Neuronal stem cell (in vitro differentiated cells): ENCODE measurements around the gene TMEM242. TPM values are rescaled to one million over a fixed set of nuclear protein-coding genes. Genes with fewer than 3 reads are reported as not detected.
A peak's percentile ranks its signal among the peaks of the same experiment; 100 is the strongest.

Experiments
- DNase-seq: peaks from one replicate; pipeline ENCODE4 v3.0.0-alpha.2; 2013; ENCODE audit warnings: low spot score
- H2AFZ ChIP-seq: one replicate; pipeline ENCODE4 v1.6.1; 2013; ENCODE audit warnings: mild to moderate bottlenecking, low read length, inconsistent platforms
- H2AK5ac ChIP-seq: 2 replicates; pipeline ENCODE4 v1.6.1; 2013; ENCODE audit warnings: low read depth, mild to moderate bottlenecking, inconsistent platforms, low read length, moderate library complexity, mixed read lengths
- H2BK120ac ChIP-seq: 2 replicates; pipeline ENCODE4 v1.6.1; 2013; ENCODE audit warnings: low read depth, mild to moderate bottlenecking, inconsistent platforms, low read length, moderate library complexity, mixed read lengths
- H2BK12ac ChIP-seq: one replicate; pipeline ENCODE4 v1.6.1; 2013; ENCODE audit warnings: low read length, inconsistent platforms
- H2BK15ac ChIP-seq: 2 replicates; pipeline ENCODE4 v1.6.1; 2013; ENCODE audit warnings: mild to moderate bottlenecking, low read length, inconsistent platforms, mixed read lengths
- H2BK5ac ChIP-seq: one replicate; pipeline ENCODE4 v1.6.1; 2013; ENCODE audit warnings: inconsistent platforms, mild to moderate bottlenecking, low read length, moderate library complexity
- H3K14ac ChIP-seq: one replicate; pipeline ENCODE4 v1.6.1; 2013; ENCODE audit warnings: low read length, inconsistent platforms
- H3K18ac ChIP-seq: 2 replicates; pipeline ENCODE4 v1.6.1; 2013; ENCODE audit warnings: low read length, inconsistent platforms
- H3K23ac ChIP-seq: 2 replicates; pipeline ENCODE4 v1.6.1; 2013; ENCODE audit warnings: low read depth, mild to moderate bottlenecking, mixed read lengths, low read length, inconsistent platforms; ENCODE audit not compliant: poor library complexity
- H3K27ac ChIP-seq: replicated peaks from 3 replicates; pipeline ENCODE4 v1.5.1; 2013; ENCODE audit warnings: low read length, inconsistent platforms
- H3K27me3 ChIP-seq, 3 experiments: 2 replicates each; pipeline ENCODE4 v1.6.1; 2013; ENCODE audit warnings: low read length in 3 of 3, mild to moderate bottlenecking in 2 of 3, inconsistent platforms in 1 of 3, low read depth in 1 of 3, mixed read lengths in 1 of 3, moderate library complexity in 1 of 3; ENCODE audit not compliant: control insufficient read depth in 3 of 3, insufficient read depth in 3 of 3
- H3K36me3 ChIP-seq, 2 donors: replicated peaks in 1 of 2; 2 replicates each; pipeline ENCODE4 v1.6.1; 2013; ENCODE audit warnings: low read length in 2 of 2; ENCODE audit not compliant: control insufficient read depth in 2 of 2, insufficient read depth in 2 of 2
- H3K4ac ChIP-seq: 2 replicates; pipeline ENCODE4 v1.6.1; 2013; ENCODE audit warnings: inconsistent platforms, mild to moderate bottlenecking, low read length, moderate library complexity
- H3K4me1 ChIP-seq, 2 donors: 1 replicate in 1 of 2; 2 replicates in 1 of 2; pipeline ENCODE4 v1.6.1; 2013; ENCODE audit warnings: low read length in 2 of 2, low read depth in 1 of 2; ENCODE audit not compliant: control insufficient read depth in 2 of 2, insufficient read depth in 1 of 2
- H3K4me2 ChIP-seq: one replicate; pipeline ENCODE4 v1.6.1; 2013; ENCODE audit warnings: mild to moderate bottlenecking, low read length, inconsistent platforms; ENCODE audit not compliant: insufficient read depth, poor library complexity, severe bottlenecking
- H3K4me3 ChIP-seq, 2 donors: 2 replicates each; pipeline ENCODE4 v1.5.1; 2013; ENCODE audit warnings: low read length in 2 of 2, mild to moderate bottlenecking in 2 of 2, inconsistent platforms in 1 of 2, moderate library complexity in 1 of 2
- H3K79me1 ChIP-seq: one replicate; pipeline ENCODE4 v1.6.1; 2013; ENCODE audit warnings: low read depth, mild to moderate bottlenecking, inconsistent platforms, low read length, moderate library complexity
- H3K9ac ChIP-seq: one replicate; pipeline ENCODE4 v1.6.1; 2013; ENCODE audit warnings: mild to moderate bottlenecking, low read depth, low read length, inconsistent platforms; ENCODE audit not compliant: poor library complexity
- H3K9me3 ChIP-seq, 2 donors: replicated peaks in 1 of 2; 2 replicates each; pipeline versions ENCODE3 to v1.6.1; 2013; ENCODE audit warnings: low read length in 2 of 2, mild to moderate bottlenecking in 2 of 2, inconsistent platforms in 1 of 2, low read depth in 1 of 2, mixed read lengths in 1 of 2, moderate library complexity in 1 of 2; ENCODE audit not compliant: control insufficient read depth in 2 of 2, insufficient read depth in 1 of 2
- H4K8ac ChIP-seq: one replicate; pipeline ENCODE4 v1.6.1; 2013; ENCODE audit warnings: low read depth, mild to moderate bottlenecking, inconsistent platforms, low read length, moderate library complexity
- H4K91ac ChIP-seq: one replicate; pipeline ENCODE4 v1.6.1; 2013; ENCODE audit warnings: low read length, low read depth, mild to moderate bottlenecking, inconsistent platforms; ENCODE audit not compliant: poor library complexity
- WGBS, 2 donors: extraction: QIAGEN DNeasy Blood & Tissue Kit; methylation state at CpG; one replicate each; pipeline ENCODE4 v1.1.7; 2013; ENCODE audit warnings: missing lambda C conversion rate in 2 of 2, mixed read lengths in 1 of 2; ENCODE audit not compliant: insufficient read length in 2 of 2, insufficient replicate concordance in 1 of 2; ENCODE audit errors: extremely low coverage in 2 of 2; 5-methylcytosine and 5-hydroxymethylcytosine counted together
- polyA plus RNA-seq, 2 experiments: library from polyadenylated mRNA; stranded (reverse); fragments of 200-250 nt; gene quantifications; one replicate each; pipeline ENCODE4 v1.2.3, GENCODE V29; 2013

The TMEM242 gene
- polyA plus RNA-seq (2013, experiment 1 of 2) = 6.3 TPM
- 6.7 TPM for polyA plus RNA-seq (2013, experiment 2 of 2)

DNA sequence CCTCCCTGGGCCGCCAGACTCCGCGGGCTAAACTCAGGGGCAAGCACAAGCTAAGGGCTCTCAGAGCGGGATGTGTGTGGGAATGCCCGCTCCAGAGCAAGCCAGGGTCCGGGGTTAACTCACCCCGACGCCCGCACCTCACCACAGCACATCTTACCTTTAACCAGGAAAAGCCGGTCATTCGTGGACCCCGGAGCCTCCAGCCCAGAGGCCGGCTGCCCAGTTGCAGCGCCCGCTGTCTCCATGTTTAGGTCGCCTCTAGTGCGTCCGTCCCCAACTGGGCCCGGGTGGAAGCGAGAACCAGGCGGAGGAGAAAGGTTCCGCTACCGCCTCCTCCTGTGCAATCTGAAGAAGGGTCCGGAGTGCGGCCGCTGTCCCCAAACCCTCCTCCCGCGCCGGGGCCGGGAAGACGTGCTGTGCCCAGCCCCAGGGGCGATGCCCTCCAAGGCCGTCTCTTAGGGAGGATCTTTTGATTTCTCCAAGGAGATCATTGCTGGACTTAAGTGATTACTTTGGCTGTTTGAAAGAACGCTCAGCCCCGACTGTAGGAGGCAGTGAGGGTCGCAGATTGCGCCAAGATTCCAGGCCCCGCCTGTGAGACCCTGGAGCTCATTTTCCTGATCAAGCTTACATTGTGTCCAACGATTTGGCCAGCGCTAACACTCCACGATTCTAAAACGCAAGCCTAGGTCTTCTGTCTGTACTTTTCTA is at the start of gene TMEM242:
TSS of gene TMEM242 (minus strand) at position 265 of the 711 bp plus-strand sequence. CDS start at position 245, 20 bp downstream.
- Histone ChIP-seq H3K14ac (no peak within 1 kb of the TSS), H3K23ac (peak within 1 kb of the TSS; percentile 89), H3K4me2 (peak within 1 kb of the TSS; percentile 80), H3K36me3 (peaks cover 5 to 28% of the 10 kb centered on the region in 2 donors), H3K4me1 (peaks cover 0 to 4% of the 10 kb centered on the region in 2 donors), H2BK15ac (no peak within 1 kb of the TSS), H3K4me3 (peak within 1 kb of the TSS; percentile 77 to 96), H3K4ac (no peak within 1 kb of the TSS), H3K27me3 (peaks cover 0 to 15% (median 9%) of the 10 kb centered on the region in 3 experiments), H2BK5ac (peak within 1 kb of the TSS; percentile 69), H3K79me1 (peaks cover 2% of the 10 kb centered on the region), H3K18ac (peak within 1 kb of the TSS; percentile 90), H3K9ac (peak within 1 kb of the TSS; percentile 87), H2AFZ (peak within 1 kb of the TSS; percentile 95), H2BK120ac (no peak within 1 kb of the TSS), H2BK12ac (no peak within 1 kb of the TSS), H4K8ac (no peak within 1 kb of the TSS), H4K91ac (no peak within 1 kb of the TSS), H3K27ac (peak within 1 kb of the TSS; percentile 53), H3K9me3 (no peaks in the 10 kb centered on the region), H2AK5ac (no peak within 1 kb of the TSS)
- WGBS, 2 donors = no CpG with 5 or more reads among the region's 42 CpGs
- peak; percentile 93 for DNase-seq

DNA sequence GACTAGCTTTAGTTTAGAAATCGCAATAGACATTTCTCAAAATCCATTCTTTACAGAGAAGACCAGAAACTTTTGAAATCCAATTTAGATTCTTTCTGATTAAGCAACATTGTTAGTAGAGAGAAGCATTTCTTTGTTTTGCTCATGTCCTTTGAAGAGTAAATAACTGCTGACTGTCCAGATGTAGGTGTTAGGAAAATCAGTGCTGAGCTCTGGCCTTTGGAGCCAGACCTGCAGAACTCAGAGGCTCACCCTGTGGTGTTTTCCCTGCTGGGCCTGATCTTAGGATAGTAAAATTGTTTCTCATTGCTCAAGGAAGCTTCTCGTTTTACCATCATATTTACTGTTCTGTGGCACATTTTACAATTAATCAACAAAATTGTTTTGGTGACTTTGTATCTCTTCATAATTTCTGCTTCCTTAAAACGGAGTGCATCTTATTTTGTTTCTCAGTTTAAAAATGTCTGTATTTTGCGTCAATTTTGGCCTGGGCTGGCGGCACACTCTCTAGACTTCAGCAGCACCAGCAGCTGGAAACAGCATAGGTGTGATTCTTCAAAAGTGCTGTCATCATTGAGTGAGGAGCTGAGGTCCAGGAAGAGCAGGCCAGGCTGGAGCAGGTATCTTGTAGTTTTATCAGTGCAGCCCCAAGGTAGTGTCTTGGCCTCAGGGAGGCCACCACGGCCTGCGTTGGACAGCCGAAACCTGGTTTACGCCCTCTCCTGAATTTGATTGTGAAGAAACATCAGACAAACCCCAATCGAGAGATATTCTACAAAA is 49.4 kb upstream of the TMEM242 start:
- Histone ChIP-seq H3K27me3 (no peaks in the 10 kb centered on the region), H3K36me3 (no peaks in the 10 kb centered on the region), H3K4me3 (no peak overlapping the region), H3K14ac (no peak overlapping the region), H2AK5ac (no peak overlapping the region), H3K18ac (no peak overlapping the region), H2BK15ac (no peak overlapping the region), H3K9me3 (no peaks in the 10 kb centered on the region), H3K4me1 (peaks cover 0 to 9% of the 10 kb centered on the region in 2 donors), H4K8ac (no peak overlapping the region), H3K4ac (no peak overlapping the region), H2BK12ac (no peak overlapping the region), H4K91ac (no peak overlapping the region), H2BK5ac (no peak overlapping the region), H3K79me1 (no peaks in the 10 kb centered on the region), H3K27ac (no peak overlapping the region), H2BK120ac (no peak overlapping the region), H3K23ac (no peak overlapping the region), H3K9ac (no peak overlapping the region), H3K4me2 (no peak overlapping the region), H2AFZ (no peak overlapping the region)
- no CpG with 5 or more reads among the region's 10 CpGs for WGBS, 2 donors
- DNase-seq = no peak

DNA sequence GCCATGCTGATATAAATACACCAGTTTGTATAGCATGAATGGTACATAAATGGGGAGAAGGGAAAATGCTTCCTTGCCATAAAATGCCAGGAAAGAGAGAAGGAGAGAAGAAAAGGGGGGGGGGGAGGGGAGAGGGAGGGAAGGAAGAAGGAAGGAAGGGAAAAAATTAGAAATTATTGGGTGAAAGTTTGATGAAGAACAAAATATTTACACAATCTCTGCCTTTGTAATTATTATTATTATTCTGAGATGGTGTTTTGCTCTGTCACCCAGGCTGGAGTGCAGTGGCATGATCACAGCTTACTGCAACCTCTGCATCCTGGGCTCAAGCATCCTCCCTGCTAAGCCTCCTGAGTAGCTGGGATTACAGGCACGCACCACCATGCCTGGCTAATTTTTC is 47.4 kb upstream of the TMEM242 start:
- H3K27ac ChIP-seq = no peak overlapping the region
- H2AFZ ChIP-seq = no peak overlapping the region
- H2BK120ac ChIP-seq = no peak overlapping the region
- no peak overlapping the region for H3K18ac ChIP-seq
- H2BK15ac ChIP-seq = no peak overlapping the region
- H3K4ac ChIP-seq = no peak overlapping the region
- H3K9me3 ChIP-seq = no peaks in the 10 kb centered on the region
- no peak overlapping the region for H3K23ac ChIP-seq
- H3K79me1 ChIP-seq = no peaks in the 10 kb centered on the region
- H4K91ac ChIP-seq = no peak overlapping the region
- H2AK5ac ChIP-seq = no peak overlapping the region
- H2BK12ac ChIP-seq = no peak overlapping the region
- no peak overlapping the region for H2BK5ac ChIP-seq
- peaks cover 0 to 7% (median 0%) of the 10 kb centered on the region in 3 experiments for H3K27me3 ChIP-seq
- DNase-seq = no peak
- H4K8ac ChIP-seq = no peak overlapping the region
- no peak overlapping the region for H3K4me3 ChIP-seq
- no CpG with 5 or more reads among the region's 1 CpG for WGBS, 2 donors
- H3K4me2 ChIP-seq = no peak overlapping the region
- no peak overlapping the region for H3K9ac ChIP-seq
- H3K14ac ChIP-seq = no peak overlapping the region
- H3K36me3 ChIP-seq = no peaks in the 10 kb centered on the region
- peaks cover 0 to 9% of the 10 kb centered on the region in 2 donors for H3K4me1 ChIP-seq
